ENCODE results near the gene SLC66A3.
A peak's percentile ranks its signal among the peaks of the same experiment; 100 is the strongest.

SLC66A3 gene

GRCh38 chr2:11154923-11155380, 315 bp upstream of the SLC66A3 start:
- Histone ChIP-seq H3K27me3 (ENCODE audit: insufficient read depth, low read length) (no peaks in the 10 kb centered on the region), H3K9me2 (ENCODE audit: low read depth, low read length) (no peaks in the 10 kb centered on the region), H2AFZ (ENCODE audit: low read length) (peak overlapping the region; percentile 48), H3K4me3 (ENCODE audit: low read depth, low read length, poor library complexity, severe bottlenecking) (peak overlapping the region; percentile 68), H3K79me2 (ENCODE audit: insufficient read depth, low read length) (no peaks in the 10 kb centered on the region), H3K27ac (ENCODE audit: low read depth, low read length, poor library complexity, severe bottlenecking) (no peak overlapping the region), H3F3A (ENCODE audit: insufficient read depth, low read length) (no peaks in the 10 kb centered on the region), H3K4me1 (ENCODE audit: insufficient read depth, low read length, severe bottlenecking) (peaks cover 14% of the 10 kb centered on the region), H3K4me2 (ENCODE audit: low read length) (peak overlapping the region; percentile 93), H3K36me3 (ENCODE audit: insufficient read depth, low read length) (no peaks in the 10 kb centered on the region), H3K9ac (ENCODE audit: low read length) (peak overlapping the region; percentile 75), H4K20me1 (ENCODE audit: insufficient read depth, low read length) (no peaks in the 10 kb centered on the region), H3K9me3 (ENCODE audit: low read length) (no peaks in the 10 kb centered on the region)
- no peak for TF ChIP-seq EZH2 (IDR thresholded peaks at IDR 0.05; ENCODE audit: borderline replicate concordance, low read length)
- no peak for TF ChIP-seq CTCF (IDR thresholded peaks at IDR 0.05; ENCODE audit: low read length)

GRCh38 chr2:11156396-11157075, 1.3 kb downstream of the SLC66A3 start:
- no peak overlapping the region for H2AFZ ChIP-seq (ENCODE audit: low read length)
- H3K27ac ChIP-seq (ENCODE audit: low read depth, low read length, poor library complexity, severe bottlenecking), result no peak overlapping the region
- H3K9me3 ChIP-seq (ENCODE audit: low read length), result no peaks in the 10 kb centered on the region
- peak overlapping the region; percentile 64 for H3K4me3 ChIP-seq (ENCODE audit: low read depth, low read length, poor library complexity, severe bottlenecking)
- H3K9ac ChIP-seq (ENCODE audit: low read length), result no peak overlapping the region
- H3K36me3 ChIP-seq (ENCODE audit: insufficient read depth, low read length), result no peaks in the 10 kb centered on the region
- no peaks in the 10 kb centered on the region for H3F3A ChIP-seq (ENCODE audit: insufficient read depth, low read length)
- H4K20me1 ChIP-seq (ENCODE audit: insufficient read depth, low read length), result no peaks in the 10 kb centered on the region
- peak overlapping the region; percentile 62; the same call in 1 of the 2 replicates for H3K4me2 ChIP-seq (ENCODE audit: low read length)
- H3K27me3 ChIP-seq (ENCODE audit: insufficient read depth, low read length), result no peaks in the 10 kb centered on the region
- H3K4me1 ChIP-seq (ENCODE audit: insufficient read depth, low read length, severe bottlenecking), result peaks cover 14% of the 10 kb centered on the region
- no peaks in the 10 kb centered on the region for H3K9me2 ChIP-seq (ENCODE audit: low read depth, low read length)
- no peak for TF ChIP-seq EZH2 (IDR thresholded peaks at IDR 0.05; ENCODE audit: borderline replicate concordance, low read length)
- TF ChIP-seq CTCF (IDR thresholded peaks at IDR 0.05; ENCODE audit: low read length), result no peak
- H3K79me2 ChIP-seq (ENCODE audit: insufficient read depth, low read length), result no peaks in the 10 kb centered on the region

GRCh38 chr2:11157296-11157695, 2.0 kb downstream of the SLC66A3 start:
- H3K9ac ChIP-seq (ENCODE audit: low read length), result no peak overlapping the region

More at GRCh38 chr2:11157296-11157695, 2.0 kb downstream of the SLC66A3 start:
- Histone ChIP-seq H3K27me3 (ENCODE audit: insufficient read depth, low read length) (no peaks in the 10 kb centered on the region), H3K9me3 (ENCODE audit: low read length) (no peaks in the 10 kb centered on the region), H3K27ac (ENCODE audit: low read depth, low read length, poor library complexity, severe bottlenecking) (no peak overlapping the region), H3K4me2 (ENCODE audit: low read length) (no peak overlapping the region), H3K36me3 (ENCODE audit: insufficient read depth, low read length) (no peaks in the 10 kb centered on the region), H3K4me1 (ENCODE audit: insufficient read depth, low read length, severe bottlenecking) (peaks cover 14% of the 10 kb centered on the region), H3F3A (ENCODE audit: insufficient read depth, low read length) (no peaks in the 10 kb centered on the region), H3K4me3 (ENCODE audit: low read depth, low read length, poor library complexity, severe bottlenecking) (no peak overlapping the region), H3K9me2 (ENCODE audit: low read depth, low read length) (no peaks in the 10 kb centered on the region), H4K20me1 (ENCODE audit: insufficient read depth, low read length) (no peaks in the 10 kb centered on the region), H2AFZ (ENCODE audit: low read length) (no peak overlapping the region), H3K79me2 (ENCODE audit: insufficient read depth, low read length) (no peaks in the 10 kb centered on the region)
- TF ChIP-seq CTCF (IDR thresholded peaks at IDR 0.05; ENCODE audit: low read length) (no peak), EZH2 (IDR thresholded peaks at IDR 0.05; ENCODE audit: borderline replicate concordance, low read length) (no peak)

Measured in OCI-LY1 (cell line).